CD8-positive, alpha-beta memory T cell (primary cell): ENCODE data around the gene MFNG. TPM values are rescaled to one million over a fixed set of nuclear protein-coding genes. Genes with fewer than 3 reads are reported as not detected.

Source experiments
- CTCF ChIA-PET: fragments of 350-600 bp; sonication (Branson Sonifier 250); formaldehyde crosslinking; loops from one replicate; lab custom pipeline; 2021; ENCODE audit warnings: antibody characterized with exemption; lab: Charles Lee
- POLR2A ChIA-PET: fragments of 350-600 bp; sonication (Branson Sonifier 250); formaldehyde crosslinking; loops from one replicate; lab custom pipeline; 2021; ENCODE audit warnings: antibody characterized with exemption; lab: Charles Lee
- DNase-seq, 5 donors: peaks; one replicate each; pipeline versions ENCODE4 v3.0.0 to v3.0.0-alpha.2; 2020 to 2022; ENCODE audit warnings: mixed read lengths in 1 of 5
- H3K27ac ChIP-seq: one replicate; pipeline ENCODE4 v1.7.0; 2013; ENCODE audit warnings: low read depth, mild to moderate bottlenecking, low read length, moderate library complexity
- H3K27me3 ChIP-seq: 2 replicates; pipeline ENCODE4 v1.7.0; 2013; ENCODE audit warnings: low read length, mild to moderate bottlenecking; ENCODE audit not compliant: insufficient read depth, poor library complexity, severe bottlenecking
- H3K36me3 ChIP-seq: 2 replicates; pipeline ENCODE4 v1.7.0; 2013; ENCODE audit warnings: mild to moderate bottlenecking, low read length, moderate library complexity; ENCODE audit not compliant: insufficient read depth
- H3K4me1 ChIP-seq: 2 replicates; pipeline ENCODE4 v1.7.0; 2013; ENCODE audit warnings: mild to moderate bottlenecking, low read length, moderate library complexity; ENCODE audit not compliant: insufficient read depth
- H3K4me3 ChIP-seq: 2 replicates; pipeline ENCODE4 v1.7.0; 2013; ENCODE audit warnings: mild to moderate bottlenecking, low read length
- H3K9me3 ChIP-seq: 2 replicates; pipeline ENCODE4 v1.7.0; 2013; ENCODE audit warnings: mild to moderate bottlenecking, low read length
- H3K27ac Mint-ChIP-seq, 8 donors: one replicate each; pipeline ENCODE4 v1.8.0; 2020 to 2021; ENCODE audit warnings: mixed read lengths in 8 of 8, mild to moderate bottlenecking in 6 of 8, inconsistent platforms in 3 of 8, moderate library complexity in 3 of 8
- H3K27me3 Mint-ChIP-seq, 2 donors: one replicate each; pipeline ENCODE4 v1.8.0; 2020 to 2021; ENCODE audit warnings: mixed read lengths in 2 of 2, mild to moderate bottlenecking in 1 of 2, moderate library complexity in 1 of 2
- H3K36me3 Mint-ChIP-seq, 3 donors: one replicate each; pipeline ENCODE4 v1.8.0; 2020 to 2021; ENCODE audit warnings: mixed read lengths in 3 of 3, inconsistent platforms in 1 of 3, mild to moderate bottlenecking in 1 of 3
- H3K4me1 Mint-ChIP-seq, 3 donors: one replicate each; pipeline ENCODE4 v1.8.0; 2020 to 2021; ENCODE audit warnings: mixed read lengths in 3 of 3, inconsistent platforms in 1 of 3, mild to moderate bottlenecking in 1 of 3
- H3K4me3 Mint-ChIP-seq, 7 donors: one replicate each; pipeline ENCODE4 v1.8.0; 2020 to 2021; ENCODE audit warnings: mixed read lengths in 7 of 7, mild to moderate bottlenecking in 6 of 7, moderate library complexity in 4 of 7, inconsistent platforms in 2 of 7
- H3K9me3 Mint-ChIP-seq, 5 donors: one replicate each; pipeline ENCODE4 v1.8.0; 2020 to 2022; ENCODE audit warnings: mixed read lengths in 5 of 5, mild to moderate bottlenecking in 3 of 5, moderate library complexity in 2 of 5, inconsistent platforms in 1 of 5
- polyA plus RNA-seq: library from polyadenylated mRNA; unstranded; fragments of 300-500 nt; fragmentation: Illumina TruSeq; gene quantifications from one replicate; pipeline ENCODE4 v1.2.3, GENCODE V29; 2021
- total RNA-seq, 2 experiments: library from RNA; stranded (reverse); gene quantifications; one replicate each; pipeline ENCODE4 v1.2.3, GENCODE V29; 2021

MFNG gene
- total and polyA plus RNA-seq, 3 experiments from 2014 or later = 162 to 323 (median 171) TPM

- Mint-ChIP-seq H3K27ac (no peak overlapping the region), H3K36me3 (no peaks in the 10 kb centered on the region), H3K4me3 (peak overlapping the region in 1 of 7 donors; percentile 75), H3K9me3 (no peaks in the 10 kb centered on the region), H3K27me3 (peaks cover 1 to 13% of the 10 kb centered on the region in 2 donors), H3K4me1 (peaks cover 8 to 22% (median 13%) of the 10 kb centered on the region in 3 donors)
- H3K27me3 ChIP-seq = no peaks in the 10 kb centered on the region
- H3K9me3 ChIP-seq = no peaks in the 10 kb centered on the region
- no peak overlapping the region for H3K4me3 ChIP-seq
- CTCF ChIA-PET = no interaction called here
- no peak overlapping the region for H3K27ac ChIP-seq
- DNase-seq = no peak
- peaks cover 18% of the 10 kb centered on the region for H3K4me1 ChIP-seq
- no peaks in the 10 kb centered on the region for H3K36me3 ChIP-seq
- POLR2A ChIA-PET = no interaction called here
Observed at GRCh38 chr22:37503183-37503683, 17.0 kb upstream of the MFNG start.

GRCh38 chr22:37502342-37503182 lies 16.4 kb upstream of the MFNG start:
- H3K4me1 Mint-ChIP-seq = peaks cover 10 to 28% (median 13%) of the 10 kb centered on the region in 3 donors

GRCh38 chr22:37501610-37502341 lies 15.6 kb upstream of the MFNG start:
- no peaks in the 10 kb centered on the region for H3K36me3 Mint-ChIP-seq
- H3K27ac Mint-ChIP-seq = peak overlapping the region in 2 of 8 donors; percentile 6 to 49
- POLR2A ChIA-PET = no interaction called here
- no peak overlapping the region for H3K4me3 Mint-ChIP-seq
- no peak overlapping the region for H3K27ac ChIP-seq
- H3K36me3 ChIP-seq = no peaks in the 10 kb centered on the region
- DNase-seq = no peak
- H3K27me3 Mint-ChIP-seq = peaks cover 1 to 16% of the 10 kb centered on the region in 2 donors
- no peaks in the 10 kb centered on the region for H3K27me3 ChIP-seq
- no peak overlapping the region for H3K4me3 ChIP-seq
- no peaks in the 10 kb centered on the region for H3K9me3 ChIP-seq
- H3K4me1 ChIP-seq = peaks cover 20% of the 10 kb centered on the region
- no peaks in the 10 kb centered on the region for H3K9me3 Mint-ChIP-seq
- H3K4me1 Mint-ChIP-seq = peaks cover 10 to 28% (median 13%) of the 10 kb centered on the region in 3 donors
- CTCF ChIA-PET = no interaction called here

More at GRCh38 chr22:37502342-37503182, 16.4 kb upstream of the MFNG start:
- peak in 1 of 5 donors; percentile 16 for DNase-seq
- Histone ChIP-seq H3K27ac (no peak overlapping the region), H3K9me3 (no peaks in the 10 kb centered on the region), H3K4me1 (peaks cover 20% of the 10 kb centered on the region), H3K4me3 (no peak overlapping the region), H3K36me3 (no peaks in the 10 kb centered on the region), H3K27me3 (no peaks in the 10 kb centered on the region)
- Mint-ChIP-seq H3K4me3 (no peak overlapping the region), H3K36me3 (no peaks in the 10 kb centered on the region), H3K27me3 (peaks cover 1 to 13% of the 10 kb centered on the region in 2 donors), H3K9me3 (no peaks in the 10 kb centered on the region), H3K27ac (no peak overlapping the region)
- CTCF ChIA-PET = no interaction called here
- POLR2A ChIA-PET = no interaction called here

GRCh38 chr22:37500745-37501609 lies 14.8 kb upstream of the MFNG start:
- H3K36me3 Mint-ChIP-seq = no peaks in the 10 kb centered on the region
- CTCF ChIA-PET = interaction anchor here (1.0 to 9.8 kb wide), 2 partner anchors 11 to 28 kb away, joined by 3 to 71 read pairs; no protein-coding TSS in a partner anchor
- H3K4me3 Mint-ChIP-seq = no peak overlapping the region

GRCh38 chr22:37499789-37500540 lies 13.8 kb upstream of the MFNG start:
- Histone ChIP-seq H3K4me3 (no peak overlapping the region), H3K27ac (no peak overlapping the region), H3K27me3 (no peaks in the 10 kb centered on the region), H3K4me1 (peaks cover 20% of the 10 kb centered on the region), H3K36me3 (no peaks in the 10 kb centered on the region), H3K9me3 (no peaks in the 10 kb centered on the region)
- H3K36me3 Mint-ChIP-seq = no peaks in the 10 kb centered on the region
- no peak overlapping the region for H3K4me3 Mint-ChIP-seq
- peak overlapping the region in 1 of 8 donors; percentile 10 for H3K27ac Mint-ChIP-seq
- H3K4me1 Mint-ChIP-seq = peaks cover 10 to 28% (median 13%) of the 10 kb centered on the region in 3 donors
- H3K9me3 Mint-ChIP-seq = no peaks in the 10 kb centered on the region
- DNase-seq = no peak
- ChIA-PET CTCF (interaction anchor here (0.8 to 9.8 kb wide), 6 partner anchors 10 to 183 kb away, joined by 3 to 71 read pairs (median 4); partner anchors contain the start of gene MFNG), POLR2A (no interaction called here)
- peaks cover 1 to 23% of the 10 kb centered on the region in 2 donors for H3K27me3 Mint-ChIP-seq

More at GRCh38 chr22:37500745-37501609, 14.8 kb upstream of the MFNG start:
- H3K9me3 ChIP-seq = no peaks in the 10 kb centered on the region
- no peak overlapping the region for H3K4me3 ChIP-seq
- Mint-ChIP-seq H3K27ac (no peak overlapping the region), H3K4me1 (peaks cover 10 to 28% (median 13%) of the 10 kb centered on the region in 3 donors), H3K27me3 (peaks cover 1 to 17% of the 10 kb centered on the region in 2 donors), H3K9me3 (no peaks in the 10 kb centered on the region)
- POLR2A ChIA-PET = no interaction called here
- no peak for DNase-seq
- peaks cover 20% of the 10 kb centered on the region for H3K4me1 ChIP-seq
- no peaks in the 10 kb centered on the region for H3K36me3 ChIP-seq
- no peak overlapping the region for H3K27ac ChIP-seq
- no peaks in the 10 kb centered on the region for H3K27me3 ChIP-seq

- Histone ChIP-seq H3K36me3 (no peaks in the 10 kb centered on the region), H3K4me3 (no peak overlapping the region), H3K27ac (no peak overlapping the region), H3K4me1 (peaks cover 20% of the 10 kb centered on the region), H3K27me3 (no peaks in the 10 kb centered on the region), H3K9me3 (no peaks in the 10 kb centered on the region)
- Mint-ChIP-seq H3K27me3 (peaks cover 1 to 23% of the 10 kb centered on the region in 2 donors), H3K9me3 (no peaks in the 10 kb centered on the region), H3K27ac (no peak overlapping the region), H3K4me1 (peaks cover 10 to 28% (median 13%) of the 10 kb centered on the region in 3 donors), H3K4me3 (no peak overlapping the region), H3K36me3 (no peaks in the 10 kb centered on the region)
- CTCF ChIA-PET = interaction anchor here (0.6 to 9.8 kb wide), 10 partner anchors 10 to 232 kb away, joined by 3 to 71 read pairs (median 4); partner anchors contain the start of gene MFNG
- POLR2A ChIA-PET = no interaction called here
- DNase-seq = no peak
Observed at GRCh38 chr22:37499027-37499707, 13.0 kb upstream of the MFNG start.
